Bronchial epithelial cell (primary cell): ENCODE results near the gene USP48. TPM values are rescaled to one million over a fixed set of nuclear protein-coding genes. Genes with fewer than 3 reads are reported as not detected.

Experiments used
- DNase-seq: peaks from one replicate; pipeline ENCODE4 v3.0.0-alpha.2; 2010; ENCODE audit warnings: low read depth
- FAIRE-seq: peaks from 2 replicates; lab custom pipeline; 2011; peaks lifted over from hg19 to GRCh38; lab: Jason Lieb, UNC
- H3K27me3 ChIP-seq: 2 replicates; pipeline ENCODE4 v1.5.1; 2011; ENCODE audit warnings: low read length; ENCODE audit not compliant: control insufficient read depth, insufficient read depth
- H3K36me3 ChIP-seq: 2 replicates; pipeline ENCODE4 v1.5.1; 2011; ENCODE audit warnings: low read length; ENCODE audit not compliant: control insufficient read depth, insufficient read depth
- H3K4me3 ChIP-seq: 2 replicates; pipeline ENCODE4 v1.5.1; 2011; ENCODE audit warnings: mild to moderate bottlenecking, low read depth, low read length, control low read depth
- total RNA-seq: library from RNA; depleted of rRNA; stranded (reverse); fragments of >200 nt; gene quantifications from 2 replicates; pipeline ENCODE4 v1.2.1, GENCODE V29; 2014
- TF ChIP-seq, protein P1 (sequence below): IDR thresholded peaks from 2 replicates; pipeline ENCODE4 v1.5.1; 2011; ENCODE audit warnings: mild to moderate bottlenecking, moderate library complexity, low read length, control low read depth, inconsistent platforms; ENCODE audit not compliant: insufficient read depth, severe bottlenecking

Gene USP48
- total RNA-seq, 1 donor from 2014 or later: 23.4 TPM

DNA sequence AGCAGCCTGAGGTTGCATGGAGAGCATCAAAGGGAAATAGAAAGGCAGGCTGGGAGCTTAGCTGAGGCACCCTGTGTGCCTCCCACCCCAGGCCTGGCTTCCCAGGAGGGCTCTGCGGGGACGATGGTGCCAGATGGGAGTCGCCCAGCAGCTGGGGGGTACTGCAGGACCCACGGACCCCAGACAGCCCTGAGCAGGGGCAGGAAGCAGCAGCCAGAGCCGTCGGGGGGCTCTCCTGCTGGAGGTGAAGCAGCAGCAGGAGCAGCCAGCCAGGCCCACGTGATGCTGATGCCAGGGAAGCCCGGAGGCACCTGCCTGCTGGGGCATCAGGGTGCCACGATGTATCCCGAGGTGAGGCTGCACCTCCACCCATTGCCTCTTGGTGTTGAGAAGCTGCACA, 134.2 kb downstream of the USP48 start:
- Histone ChIP-seq H3K36me3 (no peaks in the 10 kb centered on the region), H3K27me3 (peaks cover 9% of the 10 kb centered on the region), H3K4me3 (no peak overlapping the region)
- DNase-seq (no peak), FAIRE-seq (no peak)
- TF ChIP-seq, protein P1, sequence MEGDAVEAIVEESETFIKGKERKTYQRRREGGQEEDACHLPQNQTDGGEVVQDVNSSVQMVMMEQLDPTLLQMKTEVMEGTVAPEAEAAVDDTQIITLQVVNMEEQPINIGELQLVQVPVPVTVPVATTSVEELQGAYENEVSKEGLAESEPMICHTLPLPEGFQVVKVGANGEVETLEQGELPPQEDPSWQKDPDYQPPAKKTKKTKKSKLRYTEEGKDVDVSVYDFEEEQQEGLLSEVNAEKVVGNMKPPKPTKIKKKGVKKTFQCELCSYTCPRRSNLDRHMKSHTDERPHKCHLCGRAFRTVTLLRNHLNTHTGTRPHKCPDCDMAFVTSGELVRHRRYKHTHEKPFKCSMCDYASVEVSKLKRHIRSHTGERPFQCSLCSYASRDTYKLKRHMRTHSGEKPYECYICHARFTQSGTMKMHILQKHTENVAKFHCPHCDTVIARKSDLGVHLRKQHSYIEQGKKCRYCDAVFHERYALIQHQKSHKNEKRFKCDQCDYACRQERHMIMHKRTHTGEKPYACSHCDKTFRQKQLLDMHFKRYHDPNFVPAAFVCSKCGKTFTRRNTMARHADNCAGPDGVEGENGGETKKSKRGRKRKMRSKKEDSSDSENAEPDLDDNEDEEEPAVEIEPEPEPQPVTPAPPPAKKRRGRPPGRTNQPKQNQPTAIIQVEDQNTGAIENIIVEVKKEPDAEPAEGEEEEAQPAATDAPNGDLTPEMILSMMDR: no peak

DNA sequence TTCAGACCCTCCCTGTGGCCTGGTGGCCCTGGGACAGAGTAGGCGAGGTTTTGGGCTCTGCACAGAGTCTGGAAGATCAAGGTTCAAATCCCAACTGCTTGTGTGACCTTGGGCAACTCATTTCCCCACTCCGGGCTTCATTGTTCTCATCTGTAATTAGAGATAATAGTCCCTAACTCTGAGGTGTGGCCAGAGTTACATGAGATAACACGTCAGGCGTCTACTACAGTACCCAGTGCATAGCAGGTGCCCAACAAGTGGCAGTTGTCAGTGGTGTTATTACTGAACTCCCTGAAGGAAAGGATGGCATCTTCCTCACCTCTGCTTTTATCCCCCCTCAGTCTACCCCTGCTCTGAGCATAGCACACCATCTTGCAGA, 134.6 kb downstream of the USP48 start:
- Histone ChIP-seq H3K36me3 (no peaks in the 10 kb centered on the region), H3K27me3 (peaks cover 9% of the 10 kb centered on the region), H3K4me3 (no peak overlapping the region)
- FAIRE-seq (no peak), DNase-seq (no peak)
- TF ChIP-seq, protein P1: no peak

GRCh38 chr1:21647431-21648351, 135.3 kb downstream of the USP48 start:
- peak; percentile 50 for DNase-seq
- no peaks in the 10 kb centered on the region for H3K36me3 ChIP-seq
- FAIRE-seq: peak; percentile 97
- peaks cover 9% of the 10 kb centered on the region for H3K27me3 ChIP-seq
- no peak overlapping the region for H3K4me3 ChIP-seq
- TF ChIP-seq, protein P1: no peak

DNA sequence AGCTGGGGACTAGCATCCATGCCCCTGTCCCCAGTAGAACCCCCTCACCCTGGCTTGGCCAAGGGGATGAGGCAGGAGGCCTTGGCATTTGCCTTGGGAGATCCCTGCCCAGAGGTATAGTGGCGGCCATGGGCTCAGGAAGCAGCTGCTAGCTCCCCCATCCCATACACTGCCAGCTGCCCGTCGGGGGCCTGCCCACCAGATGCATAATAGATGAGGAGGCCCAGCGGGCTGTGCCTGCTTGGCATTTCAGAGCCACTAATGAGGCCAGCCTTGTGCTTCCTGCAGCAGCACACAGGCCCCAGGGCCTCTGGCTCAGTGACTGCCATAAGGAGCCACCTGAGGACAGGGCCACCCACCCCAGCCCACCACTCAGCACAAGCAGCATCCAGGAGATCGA, 137.4 kb downstream of the USP48 start:
- FAIRE-seq: no peak
- Histone ChIP-seq H3K36me3 (no peaks in the 10 kb centered on the region), H3K4me3 (no peak overlapping the region), H3K27me3 (no peaks in the 10 kb centered on the region)
- no peak for DNase-seq
- TF ChIP-seq, protein P1: no peak

DNA sequence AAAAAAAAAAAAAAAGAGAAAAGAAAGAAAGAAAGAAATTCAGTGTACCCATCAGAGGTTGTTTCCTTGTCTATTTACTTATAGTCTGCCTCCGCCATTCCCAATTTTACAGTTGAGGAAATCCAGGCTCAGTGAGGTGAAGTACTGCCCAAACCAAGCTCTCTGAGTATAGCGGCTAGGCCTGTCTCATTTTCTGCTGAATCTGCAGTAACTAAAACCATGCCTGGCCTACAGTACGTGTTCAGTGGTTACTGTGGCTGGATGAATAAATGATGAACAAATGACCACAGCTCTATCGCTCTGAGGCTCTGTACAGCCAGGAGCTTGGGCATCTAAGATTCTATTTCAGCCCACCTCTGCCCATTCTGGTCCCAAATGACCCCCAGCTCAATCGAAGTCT, 138.0 kb downstream of the USP48 start:
- FAIRE-seq: no peak

More for the DNA sequence above, 138.0 kb downstream of the USP48 start:
- DNase-seq: no peak
- Histone ChIP-seq H3K4me3 (no peak overlapping the region), H3K27me3 (no peaks in the 10 kb centered on the region), H3K36me3 (no peaks in the 10 kb centered on the region)
- TF ChIP-seq, protein P1: no peak
